Progenitor cell of endocrine pancreas (in vitro differentiated cells): ENCODE measurements around the gene CDH6. TPM values are rescaled to one million over a fixed set of nuclear protein-coding genes. Genes with fewer than 3 reads are reported as not detected.

Experiments
- DNase-seq: peaks from one replicate; pipeline ENCODE4 v3.0.0; 2021; ENCODE audit warnings: low spot score; ENCODE audit not compliant: unreplicated experiment
- H3K27ac Mint-ChIP-seq: 2 replicates; pipeline ENCODE4 v1.8.0; 2021; ENCODE audit warnings: mild to moderate bottlenecking, moderate library complexity, mixed read lengths
- H3K27me3 Mint-ChIP-seq: 2 replicates; pipeline ENCODE4 v1.8.0; 2021; ENCODE audit warnings: mixed read lengths
- H3K36me3 Mint-ChIP-seq: 2 replicates; pipeline ENCODE4 v1.8.0; 2022; ENCODE audit warnings: mixed read lengths; ENCODE audit not compliant: insufficient read depth
- H3K4me1 Mint-ChIP-seq: 2 replicates; pipeline ENCODE4 v1.8.0; 2021; ENCODE audit warnings: low read depth, mixed read lengths
- H3K4me3 Mint-ChIP-seq: 2 replicates; pipeline ENCODE4 v1.8.0; 2021; ENCODE audit warnings: low read depth, mild to moderate bottlenecking, moderate library complexity, mixed read lengths
- H3K9me3 Mint-ChIP-seq: 2 replicates; pipeline ENCODE4 v1.8.0; 2021; ENCODE audit warnings: low read depth, mixed read lengths
- CTCF ChIP-seq: fragments of 200-600 bp; sonication (generic); IDR thresholded peaks from one replicate; pipeline ENCODE4 v1.5.0; 2021; ENCODE audit warnings: antibody characterized with exemption, mild to moderate bottlenecking; ENCODE audit not compliant: unreplicated experiment
- total RNA-seq: library from RNA; stranded (reverse); gene quantifications from 2 replicates; pipeline ENCODE4 v1.2.1, GENCODE V29; 2021

CDH6 gene
- total RNA-seq, 1 donor from 2014 or later = 132 TPM

GRCh38 chr5:31237174-31237573, 43.7 kb downstream of the CDH6 start:
- peaks cover 1% of the 10 kb centered on the region for H3K4me1 Mint-ChIP-seq
- H3K36me3 Mint-ChIP-seq = peaks cover 19% of the 10 kb centered on the region
- TF ChIP-seq CTCF = no peak
- DNase-seq = no peak
- H3K9me3 Mint-ChIP-seq = no peaks in the 10 kb centered on the region
- no peaks in the 10 kb centered on the region for H3K27me3 Mint-ChIP-seq
- H3K27ac Mint-ChIP-seq = no peak overlapping the region
- no peak overlapping the region for H3K4me3 Mint-ChIP-seq

GRCh38 chr5:31238497-31238896, 45.0 kb downstream of the CDH6 start:
- no peaks in the 10 kb centered on the region for H3K27me3 Mint-ChIP-seq
- TF ChIP-seq CTCF = no peak
- no peak overlapping the region for H3K27ac Mint-ChIP-seq
- peaks cover 19% of the 10 kb centered on the region for H3K36me3 Mint-ChIP-seq
- H3K4me3 Mint-ChIP-seq = no peak overlapping the region
- DNase-seq = no peak
- H3K4me1 Mint-ChIP-seq = no peaks in the 10 kb centered on the region
- H3K9me3 Mint-ChIP-seq = no peaks in the 10 kb centered on the region

GRCh38 chr5:31244921-31245320, 51.4 kb downstream of the CDH6 start:
- H3K4me1 Mint-ChIP-seq = no peaks in the 10 kb centered on the region
- no peak overlapping the region for H3K27ac Mint-ChIP-seq
- no peaks in the 10 kb centered on the region for H3K27me3 Mint-ChIP-seq
- H3K36me3 Mint-ChIP-seq = peaks cover 31% of the 10 kb centered on the region
- no peak for TF ChIP-seq CTCF
- H3K4me3 Mint-ChIP-seq = no peak overlapping the region
- H3K9me3 Mint-ChIP-seq = no peaks in the 10 kb centered on the region
- no peak for DNase-seq

- Mint-ChIP-seq H3K9me3 (no peaks in the 10 kb centered on the region), H3K4me3 (no peak overlapping the region), H3K27me3 (no peaks in the 10 kb centered on the region), H3K27ac (no peak overlapping the region), H3K36me3 (peaks cover 25% of the 10 kb centered on the region), H3K4me1 (no peaks in the 10 kb centered on the region)
- DNase-seq = no peak
- TF ChIP-seq CTCF = no peak
These were observed 53.9 kb downstream of the CDH6 start for GRCh38 chr5:31247381-31247780.

- H3K9me3 Mint-ChIP-seq = no peaks in the 10 kb centered on the region
- H3K27ac Mint-ChIP-seq = no peak overlapping the region
- no peaks in the 10 kb centered on the region for H3K4me1 Mint-ChIP-seq
- no peak for DNase-seq
- TF ChIP-seq CTCF = no peak
- H3K36me3 Mint-ChIP-seq = peaks cover 31% of the 10 kb centered on the region
- no peaks in the 10 kb centered on the region for H3K27me3 Mint-ChIP-seq
- no peak overlapping the region for H3K4me3 Mint-ChIP-seq
These were observed 56.7 kb downstream of the CDH6 start for GRCh38 chr5:31250201-31250600.
